Type B pancreatic cell (in vitro differentiated cells): ENCODE data around the gene CNN1. TPM values are rescaled to one million over a fixed set of nuclear protein-coding genes. Genes with fewer than 3 reads are reported as not detected.

Experiments used
- DNase-seq: peaks from one replicate; pipeline ENCODE4 v3.0.0; 2021; ENCODE audit warnings: mixed read lengths; ENCODE audit not compliant: unreplicated experiment; ENCODE audit errors: extremely low spot score
- H3K27ac Mint-ChIP-seq: 2 replicates; pipeline ENCODE4 v1.8.0; 2021; ENCODE audit warnings: mild to moderate bottlenecking, mixed read lengths
- H3K27me3 Mint-ChIP-seq: 2 replicates; pipeline ENCODE4 v1.8.0; 2021; ENCODE audit warnings: mixed read lengths
- H3K36me3 Mint-ChIP-seq: 2 replicates; pipeline ENCODE4 v1.8.0; 2021; ENCODE audit warnings: mixed read lengths
- H3K4me1 Mint-ChIP-seq: one replicate; pipeline ENCODE4 v1.8.0; 2021; ENCODE audit warnings: mixed read lengths; ENCODE audit not compliant: unreplicated experiment
- H3K4me3 Mint-ChIP-seq: 2 replicates; pipeline ENCODE4 v1.8.0; 2021; ENCODE audit warnings: mild to moderate bottlenecking, mixed read lengths
- H3K9me3 Mint-ChIP-seq: 2 replicates; pipeline ENCODE4 v1.8.0; 2021; ENCODE audit warnings: mixed read lengths
- CTCF ChIP-seq: fragments of 200-600 bp; sonication (generic); conservative IDR thresholded peaks from 2 replicates; pipeline ENCODE4 v1.5.0; 2021; ENCODE audit warnings: antibody characterized with exemption, mild to moderate bottlenecking
- total RNA-seq: library from RNA; stranded (reverse); gene quantifications from 2 replicates; pipeline ENCODE4 v1.2.1, GENCODE V29; 2021; ENCODE audit warnings: low replicate concordance

The CNN1 gene
- total RNA-seq, 1 donor from 2014 or later, result 7.9 TPM

GRCh38 chr19:11586331-11586730, 47.7 kb downstream of the CNN1 start:
- DNase-seq, result no peak
- Mint-ChIP-seq H3K4me1 (peaks cover 8% of the 10 kb centered on the region), H3K4me3 (no peak overlapping the region), H3K9me3 (no peaks in the 10 kb centered on the region), H3K36me3 (no peaks in the 10 kb centered on the region), H3K27me3 (peaks cover 6% of the 10 kb centered on the region), H3K27ac (no peak overlapping the region)
- TF ChIP-seq CTCF, result no peak

GRCh38 chr19:11587302-11587974, 48.8 kb downstream of the CNN1 start:
- Mint-ChIP-seq H3K4me1 (peaks cover 4% of the 10 kb centered on the region), H3K27ac (no peak overlapping the region), H3K9me3 (no peaks in the 10 kb centered on the region), H3K36me3 (no peaks in the 10 kb centered on the region), H3K4me3 (no peak overlapping the region), H3K27me3 (peaks cover 3% of the 10 kb centered on the region)
- peak; percentile 87 for TF ChIP-seq CTCF
- peak; percentile 84 for DNase-seq

GRCh38 chr19:11587975-11588631, 49.5 kb downstream of the CNN1 start:
- peaks cover 3% of the 10 kb centered on the region for H3K27me3 Mint-ChIP-seq
- no peaks in the 10 kb centered on the region for H3K9me3 Mint-ChIP-seq
- peaks cover 4% of the 10 kb centered on the region for H3K4me1 Mint-ChIP-seq
- no peak for DNase-seq
- no peaks in the 10 kb centered on the region for H3K36me3 Mint-ChIP-seq
- H3K4me3 Mint-ChIP-seq, result no peak overlapping the region
- H3K27ac Mint-ChIP-seq, result no peak overlapping the region
- TF ChIP-seq CTCF, result peak; percentile 34

DNA sequence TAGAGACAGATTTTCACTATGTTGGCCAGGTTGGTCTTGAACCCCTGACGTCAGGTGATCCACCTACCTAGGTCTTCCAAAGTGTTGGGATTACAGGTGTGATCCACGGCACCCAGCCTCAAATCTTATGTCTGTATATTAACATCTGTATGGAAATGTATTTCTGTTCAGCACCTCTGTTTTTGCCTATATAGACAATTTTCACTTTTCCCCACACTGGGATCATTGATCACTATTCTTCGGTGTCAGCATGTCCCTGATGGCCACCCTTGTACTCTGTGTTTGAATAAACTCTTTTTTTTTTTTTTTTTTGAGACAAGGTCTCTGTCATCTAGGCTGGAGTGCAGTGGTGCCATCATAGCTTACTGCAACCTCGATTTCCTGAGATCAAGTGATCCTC, 55.4 kb downstream of the CNN1 start:
- H3K36me3 Mint-ChIP-seq, result peaks cover 8% of the 10 kb centered on the region
- H3K27me3 Mint-ChIP-seq, result no peaks in the 10 kb centered on the region
- H3K9me3 Mint-ChIP-seq, result no peaks in the 10 kb centered on the region
- TF ChIP-seq CTCF, result no peak
- no peak overlapping the region for H3K4me3 Mint-ChIP-seq
- H3K4me1 Mint-ChIP-seq, result peaks cover 5% of the 10 kb centered on the region
- no peak for DNase-seq
- H3K27ac Mint-ChIP-seq, result no peak overlapping the region

- H3K9me3 Mint-ChIP-seq, result peaks cover 4% of the 10 kb centered on the region
- H3K4me3 Mint-ChIP-seq, result peak overlapping the region; percentile 45
- DNase-seq, result no peak
- no peaks in the 10 kb centered on the region for H3K27me3 Mint-ChIP-seq
- TF ChIP-seq CTCF, result no peak
- H3K27ac Mint-ChIP-seq, result peak overlapping the region; percentile 23
- peaks cover 21% of the 10 kb centered on the region for H3K36me3 Mint-ChIP-seq
- H3K4me1 Mint-ChIP-seq, result peaks cover 13% of the 10 kb centered on the region
Observed at GRCh38 chr19:11596156-11596555, 57.5 kb downstream of the CNN1 start.
